Lung (tissue), 12 donors: ENCODE results near the gene CLUH. TPM values are rescaled to one million over a fixed set of nuclear protein-coding genes. Genes with fewer than 3 reads are reported as not detected.

Experiments
- ATAC-seq: fragments of 200-7000 bp; cut with Tn5 transposase; one replicate; pipeline ENCODE4 v1.9.1; 2020; ENCODE audit warnings: moderate number of reproducible peaks; ENCODE audit not compliant: insufficient read depth, low FRiP score
- DNase-seq, 3 donors: peaks; one replicate each; pipeline ENCODE4 v3.0.0-alpha.2; 2013 to 2017
- H3K27ac ChIP-seq, 2 donors: one replicate each; pipeline ENCODE4 v1.5.1; 2013; ENCODE audit warnings: mild to moderate bottlenecking in 2 of 2, moderate library complexity in 2 of 2, control low read depth in 1 of 2, inconsistent platforms in 1 of 2, low read depth in 1 of 2, low read length in 1 of 2
- H3K27me3 ChIP-seq, 3 donors: one replicate each; pipeline ENCODE4 v1.5.1; 2013; ENCODE audit warnings: low read length in 2 of 3; ENCODE audit not compliant: control insufficient read depth in 3 of 3, insufficient read depth in 3 of 3
- H3K36me3 ChIP-seq, 4 donors: one replicate each; pipeline ENCODE4 v1.5.1; 2013; ENCODE audit warnings: low read length in 4 of 4, mild to moderate bottlenecking in 1 of 4, moderate library complexity in 1 of 4; ENCODE audit not compliant: control insufficient read depth in 4 of 4, insufficient read depth in 4 of 4
- H3K4me1 ChIP-seq, 5 donors: one replicate each; pipeline ENCODE4 v1.5.1; 2013; ENCODE audit warnings: low read length in 5 of 5, mild to moderate bottlenecking in 2 of 5, moderate library complexity in 1 of 5; ENCODE audit not compliant: control insufficient read depth in 5 of 5, insufficient read depth in 5 of 5
- H3K4me3 ChIP-seq: one replicate; pipeline ENCODE4 v1.5.1; 2013; ENCODE audit warnings: mild to moderate bottlenecking, control low read depth, moderate library complexity
- H3K9ac ChIP-seq, 2 donors: one replicate each; pipeline ENCODE4 v1.5.1; 2013; ENCODE audit warnings: low read length in 2 of 2, control low read depth in 1 of 2; ENCODE audit not compliant: insufficient read depth in 1 of 2
- H3K9me3 ChIP-seq, 4 donors: one replicate each; pipeline ENCODE4 v1.5.1; 2013; ENCODE audit warnings: low read length in 3 of 4, mild to moderate bottlenecking in 1 of 4, moderate library complexity in 1 of 4; ENCODE audit not compliant: control insufficient read depth in 4 of 4, insufficient read depth in 3 of 4
- CTCF ChIP-seq: IDR thresholded peaks from 2 replicates; pipeline ENCODE4 v1.5.1; 2012; ENCODE audit warnings: mild to moderate bottlenecking; ENCODE audit errors: control extremely low read depth, extremely low read depth
- WGBS, 2 donors: extraction: QIAGEN DNeasy Blood & Tissue Kit; methylation state at CpG; one replicate each; pipeline ENCODE4 v1.1.7; 2013; 5-methylcytosine and 5-hydroxymethylcytosine counted together
- polyA plus RNA-seq, 2 donors: library from polyadenylated mRNA; stranded (reverse); fragments of 200-250 nt; gene quantifications; one replicate each; pipeline ENCODE4 v1.2.1, GENCODE V29; 2013
- total RNA-seq, 2 donors: library from RNA; depleted of rRNA in 1 of 2; stranded (reverse); fragments of >200 nt in 1 of 2; gene quantifications; one replicate each; pipeline ENCODE4 v1.2.1, GENCODE V29; 2014 to 2021
- donor health status: control.
- donor health status: control.
- donor health status: Bipolar disorder and iron deficiency.
- donor health status: healthy.
- donor health status: DM: yes; HTN: yes; CAD: no.

Gene CLUH
- total and polyA plus RNA-seq, 4 donors: 29.7 to 80.5 (median 42.1) TPM

- DNase-seq: no peak
- ATAC-seq: no peak
- no peak overlapping the region for H3K27ac ChIP-seq
- H3K9me3 ChIP-seq: peaks cover 0 to 2% (median 0%) of the 10 kb centered on the region in 4 donors
- H3K4me3 ChIP-seq: no peak overlapping the region
- H3K27me3 ChIP-seq: no peaks in the 10 kb centered on the region
- H3K4me1 ChIP-seq: peaks cover 0 to 10% (median 8%) of the 10 kb centered on the region in 5 donors
- no peak overlapping the region for H3K9ac ChIP-seq
- 93 to 94% methylated on average over 18 of the region's 18 CpGs for WGBS, 2 donors
- no peak for TF ChIP-seq CTCF
- H3K36me3 ChIP-seq: peaks cover 20 to 38% (median 21%) of the 10 kb centered on the region in 4 donors
Observed at GRCh38 chr17:2684549-2684948, 27.0 kb downstream of the CLUH start.

- H3K4me1 ChIP-seq: peaks cover 0 to 8% (median 4%) of the 10 kb centered on the region in 5 donors
- H3K9ac ChIP-seq: no peak overlapping the region
- no peak for TF ChIP-seq CTCF
- ATAC-seq: no peak
- H3K27ac ChIP-seq: no peak overlapping the region
- H3K27me3 ChIP-seq: no peaks in the 10 kb centered on the region
- H3K9me3 ChIP-seq: peaks cover 0 to 2% (median 0%) of the 10 kb centered on the region in 4 donors
- 46 to 65% methylated on average over 8 of the region's 8 CpGs for WGBS, 2 donors
- H3K36me3 ChIP-seq: peaks cover 20 to 41% (median 24%) of the 10 kb centered on the region in 4 donors
- DNase-seq: peak; percentile 33 to 84 (median 68)
- H3K4me3 ChIP-seq: no peak overlapping the region
Observed at GRCh38 chr17:2683912-2684311, 27.7 kb downstream of the CLUH start.

GRCh38 chr17:2682176-2682938 lies 29.2 kb downstream of the CLUH start:
- ATAC-seq (no peak), DNase-seq (no peak)
- H3K36me3 ChIP-seq: peaks cover 21 to 46% (median 28%) of the 10 kb centered on the region in 4 donors
- peaks cover 0 to 8% (median 3%) of the 10 kb centered on the region in 5 donors for H3K4me1 ChIP-seq
- TF ChIP-seq CTCF: no peak
- no peak overlapping the region for H3K27ac ChIP-seq
- WGBS, 2 donors: 76 to 83% methylated on average over 3 of the region's 3 CpGs
- H3K9ac ChIP-seq: no peak overlapping the region
- no peaks in the 10 kb centered on the region for H3K27me3 ChIP-seq
- H3K9me3 ChIP-seq: peaks cover 0 to 2% (median 0%) of the 10 kb centered on the region in 4 donors
- H3K4me3 ChIP-seq: no peak overlapping the region
